H1 (cell line): ENCODE data around the gene ZNF316.

Source experiments
- ASH2L ChIP-seq: fragments of 200-600, 300-600 bp; sonication (generic); IDR thresholded peaks from one replicate; pipeline ENCODE4 v1.7.1; 2017; ENCODE audit warnings: low read length
- ATF2 ChIP-seq: IDR thresholded peaks from 2 replicates; pipeline ENCODE4 v1.6.1; 2012; ENCODE audit warnings: low read length, inconsistent platforms
- CTCF ChIP-seq, 3 experiments: IDR thresholded peaks; 1 replicate in 2 of 3; 2 replicates in 1 of 3; pipeline versions ENCODE4 v1.5.1 to v1.6.1; 2011; ENCODE audit warnings: low read length in 3 of 3, mild to moderate bottlenecking in 3 of 3, inconsistent platforms in 2 of 3, low read depth in 1 of 3, moderate library complexity in 1 of 3; ENCODE audit not compliant: insufficient read depth in 1 of 3; ENCODE audit errors: control extremely low read depth in 1 of 3
- NRF1 ChIP-seq: IDR thresholded peaks from 2 replicates; pipeline ENCODE4 v1.6.1; 2011; ENCODE audit warnings: mild to moderate bottlenecking, low read depth, low read length, improper control_type of control experiment
- POLR2A ChIP-seq, 2 experiments: IDR thresholded peaks; 1 replicate in 1 of 2; 2 replicates in 1 of 2; pipeline ENCODE4 v1.6.1; 2011; ENCODE audit warnings: low read depth in 2 of 2, low read length in 2 of 2, mild to moderate bottlenecking in 2 of 2; ENCODE audit errors: control extremely low read depth in 1 of 2
- RAD21 ChIP-seq, 2 experiments: IDR thresholded peaks in 1 of 2; conservative IDR thresholded peaks in 1 of 2; 2 replicates each; pipeline ENCODE4 v1.6.1; 2011; ENCODE audit warnings: low read depth in 2 of 2, low read length in 2 of 2, improper control_type of control experiment in 1 of 2, inconsistent platforms in 1 of 2, mild to moderate bottlenecking in 1 of 2, moderate library complexity in 1 of 2

GRCh38 chr7:6701860-6702259, 64.7 kb downstream of the ZNF316 start:
- TF ChIP-seq CTCF (IDR thresholded peaks at IDR 0.05; ENCODE audit: control extremely low read depth in 1 of 3, insufficient read depth in 1 of 3, low read depth in 1 of 3, low read length in 3 of 3) (no peak), RAD21 (IDR thresholded peaks at IDR 0.05 in 1 of 2, conservative IDR thresholded peaks at IDR 0.05 in 1 of 2; ENCODE audit: low read depth in 2 of 2, low read length in 2 of 2) (no peak), NRF1 (no peak), ASH2L (no peak), POLR2A (IDR thresholded peaks at IDR 0.05; ENCODE audit: control extremely low read depth in 1 of 2, low read depth in 2 of 2, low read length in 2 of 2) (no peak), ATF2 (no peak)
